Measurements from ENCODE around the gene ZNF148.

DNA sequence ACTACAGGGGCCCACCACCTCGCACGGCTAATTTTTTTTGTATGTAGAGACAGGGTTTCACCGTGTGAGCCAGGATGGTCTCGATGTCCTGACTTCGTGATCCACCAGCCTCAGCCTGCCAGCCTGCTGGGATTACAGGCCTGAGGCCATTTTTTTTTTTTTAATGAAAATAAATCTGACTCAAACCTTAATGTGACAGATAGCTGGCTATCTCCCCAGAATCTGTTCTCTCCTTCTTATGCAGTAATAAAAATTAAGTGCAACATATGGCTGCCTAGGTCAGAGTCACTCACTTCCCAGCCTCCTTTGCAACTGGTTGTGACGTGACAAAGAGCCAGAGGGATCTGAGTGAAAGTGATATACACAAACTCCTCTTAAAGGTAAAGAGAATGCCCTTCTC is 53.0 kb downstream of the ZNF148 start:
- TF ChIP-seq CTCF (conservative IDR thresholded peaks at IDR 0.05; ENCODE audit: low read depth, low read length) (no peak), EZH2 (IDR thresholded peaks at IDR 0.05; ENCODE audit: borderline replicate concordance, low read depth, low read length, poor library complexity, severe bottlenecking) (no peak)
